ENCODE measurements around the gene GRIP2. TPM values are rescaled to one million over a fixed set of nuclear protein-coding genes. Genes with fewer than 3 reads are reported as not detected.

The GRIP2 gene
- total RNA-seq, 1 experiment from 2014 or later = 0.27 TPM

GRCh38 chr3:14562121-14562890, 22.2 kb upstream of the GRIP2 start:
- DNase-seq (ENCODE audit: extremely low read depth, low read depth) = no peak

- no peak for DNase-seq (ENCODE audit: extremely low read depth, low read depth)
Observed at GRCh38 chr3:14561051-14561960, 21.2 kb upstream of the GRIP2 start.

GRCh38 chr3:14560110-14560509, 20.0 kb upstream of the GRIP2 start:
- no peak for DNase-seq (ENCODE audit: extremely low read depth, low read depth)

GRCh38 chr3:14558029-14558428, 17.9 kb upstream of the GRIP2 start:
- DNase-seq (ENCODE audit: extremely low read depth, low read depth) = no peak

- no peak for DNase-seq (ENCODE audit: extremely low read depth, low read depth)
Observed at GRCh38 chr3:14555835-14556234, 15.7 kb upstream of the GRIP2 start.

GRCh38 chr3:14554715-14555114, 14.6 kb upstream of the GRIP2 start:
- no peak for DNase-seq (ENCODE audit: extremely low read depth, low read depth)

- no peak for DNase-seq (ENCODE audit: extremely low read depth, low read depth)
Observed at GRCh38 chr3:14553871-14554270, 13.7 kb upstream of the GRIP2 start.

GRCh38 chr3:14552717-14553116, 12.6 kb upstream of the GRIP2 start:
- no peak for DNase-seq (ENCODE audit: extremely low read depth, low read depth)

GRCh38 chr3:14552041-14552648, 12.0 kb upstream of the GRIP2 start:
- no peak for DNase-seq (ENCODE audit: extremely low read depth, low read depth)

GRCh38 chr3:14550651-14551611, 10.8 kb upstream of the GRIP2 start:
- no peak for DNase-seq (ENCODE audit: extremely low read depth, low read depth)

- DNase-seq (ENCODE audit: extremely low read depth, low read depth) = no peak
Observed at GRCh38 chr3:14550181-14550580, 10.0 kb upstream of the GRIP2 start.

- no peak for DNase-seq (ENCODE audit: extremely low read depth, low read depth)
Observed at GRCh38 chr3:14549256-14549919, 9.2 kb upstream of the GRIP2 start.

- peak; percentile 49 for DNase-seq (ENCODE audit: extremely low read depth, low read depth)
Observed at GRCh38 chr3:14548321-14548729, 8.2 kb upstream of the GRIP2 start.

- no peak for DNase-seq (ENCODE audit: extremely low read depth, low read depth)
Observed at GRCh38 chr3:14547693-14548092, 7.6 kb upstream of the GRIP2 start.

GRCh38 chr3:14546041-14546440, 5.9 kb upstream of the GRIP2 start:
- no peak for DNase-seq (ENCODE audit: extremely low read depth, low read depth)

GRCh38 chr3:14545251-14545635, 5.1 kb upstream of the GRIP2 start:
- DNase-seq (ENCODE audit: extremely low read depth, low read depth) = no peak

GRCh38 chr3:14544282-14545250, 4.4 kb upstream of the GRIP2 start:
- no peak for DNase-seq (ENCODE audit: extremely low read depth, low read depth)

- DNase-seq (ENCODE audit: extremely low read depth, low read depth) = no peak
Observed at GRCh38 chr3:14543446-14543845, 3.3 kb upstream of the GRIP2 start.

- no peak for DNase-seq (ENCODE audit: extremely low read depth, low read depth)
Observed at GRCh38 chr3:14542656-14543055, 2.5 kb upstream of the GRIP2 start.
